Measurements from ENCODE around the gene C20orf141.
"Not testable (repeated sequence)": the region's sequence is repeated elsewhere in the genome, so short reads cannot be mapped to it uniquely, and the experiment has no call there.

Gene C20orf141

DNA sequence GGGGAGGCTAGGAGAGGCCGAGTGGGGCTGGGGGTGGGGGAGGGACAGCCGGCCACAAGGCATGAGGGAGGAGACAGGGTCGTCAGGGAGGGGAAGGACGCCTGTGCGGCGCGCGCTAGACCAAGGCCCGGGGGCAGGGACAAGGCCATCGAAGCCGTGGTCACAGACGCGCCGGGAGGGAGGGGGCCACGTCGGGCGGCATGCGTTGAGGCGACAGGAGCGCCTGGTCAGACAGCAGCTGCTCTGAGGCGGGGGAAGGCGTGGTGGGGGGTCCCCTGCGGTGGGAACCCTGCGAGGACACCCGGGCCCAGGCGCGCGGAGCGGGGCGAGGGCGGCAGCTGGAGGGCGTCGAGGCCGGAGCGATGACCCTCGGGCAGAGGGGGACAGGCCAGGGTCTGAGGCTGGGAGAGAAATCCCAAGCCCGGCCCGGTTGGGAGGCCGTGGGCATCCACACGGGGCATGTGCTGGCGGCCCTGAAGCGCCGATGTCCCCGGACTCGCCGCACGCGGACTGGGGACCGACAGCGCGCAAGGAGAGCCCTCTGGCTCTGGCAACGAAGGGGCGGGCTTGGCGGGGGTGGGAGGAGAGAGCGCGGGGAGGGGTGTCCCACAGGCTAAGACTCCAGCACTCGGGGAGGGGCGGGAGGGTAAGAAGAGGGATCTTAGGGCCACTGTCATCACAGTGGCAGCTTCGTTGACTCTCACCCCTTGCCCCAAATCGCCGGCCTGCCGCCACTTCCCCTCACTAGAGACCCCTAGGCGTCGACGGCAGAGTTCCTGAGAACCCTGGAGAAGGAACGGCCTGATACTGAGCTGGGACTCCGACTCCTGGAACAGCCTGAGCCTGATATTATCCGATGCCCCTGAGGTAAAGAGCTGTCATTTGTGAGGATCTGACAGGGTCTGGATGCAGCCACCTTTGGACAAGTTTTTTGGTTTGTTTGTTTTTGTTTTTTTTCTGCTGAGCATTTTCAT lies 6.4 kb downstream of the C20orf141 start:
- DNase-seq = peak; percentile 22

DNA sequence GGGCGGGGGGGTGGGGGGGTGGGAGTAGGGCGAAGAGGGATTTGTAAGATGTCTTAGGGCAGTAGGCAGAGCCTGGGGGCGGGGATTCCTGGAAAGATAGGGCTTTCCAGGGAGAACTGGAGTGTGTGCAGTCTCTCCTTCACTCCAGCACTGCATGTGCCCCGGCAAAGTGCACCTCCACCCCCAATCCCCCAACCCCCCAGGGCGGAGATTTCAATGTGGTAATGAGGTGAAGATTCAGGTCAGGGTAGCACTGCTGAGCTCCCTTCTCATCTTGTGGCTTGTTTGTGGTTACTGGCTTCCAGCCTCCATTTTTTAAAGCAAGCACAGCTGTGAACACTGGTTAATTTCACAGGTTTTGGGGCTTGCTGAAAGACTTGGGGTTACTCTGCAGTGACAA lies 7.3 kb downstream of the C20orf141 start:
- peak; percentile 60 for DNase-seq

DNA sequence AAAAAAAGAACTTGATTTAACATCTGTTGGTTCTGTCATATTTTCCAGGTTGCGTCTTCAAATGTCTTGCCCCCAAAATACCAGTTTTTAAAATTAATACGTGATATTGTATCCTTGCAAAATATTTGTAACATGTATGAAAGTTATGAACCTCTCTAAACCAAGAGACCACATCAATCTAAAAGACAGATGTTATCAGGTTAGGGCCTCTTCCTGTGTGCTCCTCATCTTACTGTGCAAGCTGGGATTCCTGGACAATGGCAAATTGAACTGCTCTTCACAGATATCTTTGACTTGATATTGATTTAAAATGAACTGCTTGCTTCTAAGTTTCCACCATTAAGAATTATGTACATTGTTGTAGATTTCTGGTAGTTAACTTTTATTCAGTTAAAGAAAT lies 11.0 kb downstream of the C20orf141 start:
- no peak for DNase-seq

DNA sequence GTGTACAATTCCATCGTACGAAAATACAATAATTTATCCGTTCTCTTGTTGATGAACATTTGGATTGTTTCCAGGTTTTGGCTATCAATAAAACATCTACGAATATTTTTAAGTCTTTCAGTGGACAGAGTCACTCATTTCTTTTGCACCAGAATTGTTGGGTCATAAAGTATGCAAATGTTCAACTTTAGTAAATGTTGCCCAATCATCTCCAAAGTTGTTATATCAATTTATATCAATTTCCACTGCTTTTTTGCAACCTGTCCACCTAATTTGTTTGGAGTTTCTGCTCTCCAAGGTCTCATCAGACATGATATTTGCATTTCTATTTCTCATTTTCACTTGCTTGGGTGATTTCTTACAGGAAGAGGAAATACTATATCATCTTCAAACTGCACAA lies 11.9 kb downstream of the C20orf141 start:
- DNase-seq = no peak

DNA sequence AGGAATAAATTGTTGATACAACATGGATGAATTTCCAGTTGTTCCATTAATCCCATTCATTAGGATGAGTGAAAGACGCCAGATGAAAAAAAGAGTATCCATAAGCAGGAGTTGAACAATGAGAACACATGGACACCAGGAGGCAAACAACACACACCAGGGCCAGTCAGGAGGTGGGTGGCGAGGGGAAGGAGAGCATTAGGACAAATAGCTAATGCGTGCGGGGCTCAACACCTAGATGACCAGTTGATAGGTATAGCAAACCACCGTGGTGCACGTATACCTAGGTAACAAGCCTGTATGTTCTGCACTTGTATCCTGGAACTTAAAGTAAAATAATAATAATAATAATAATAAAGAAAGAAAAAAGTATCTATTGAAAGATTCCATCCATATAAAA lies 14.6 kb downstream of the C20orf141 start:
- DNase-seq = no peak

DNA sequence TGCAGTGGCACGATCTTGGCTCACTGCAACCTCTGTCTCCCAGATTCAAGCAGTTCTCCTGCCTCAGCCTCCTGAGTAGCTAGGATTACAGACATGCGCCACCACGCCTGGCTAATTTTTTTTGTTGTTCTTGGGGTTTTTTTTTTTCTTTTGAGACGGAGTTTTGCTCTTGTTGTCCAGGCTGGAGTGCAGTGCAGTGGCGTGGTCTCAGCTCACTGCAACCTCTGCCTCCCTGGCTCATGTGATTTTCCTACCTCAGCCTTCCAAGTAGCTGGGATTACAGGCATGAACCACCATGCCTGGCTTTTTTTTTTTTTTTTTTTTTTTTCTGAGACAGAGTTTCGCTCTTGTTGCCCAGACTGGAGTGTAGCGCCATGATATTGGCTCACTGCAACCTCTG lies 16.4 kb downstream of the C20orf141 start:
- DNase-seq = not testable (repeated sequence)

DNA sequence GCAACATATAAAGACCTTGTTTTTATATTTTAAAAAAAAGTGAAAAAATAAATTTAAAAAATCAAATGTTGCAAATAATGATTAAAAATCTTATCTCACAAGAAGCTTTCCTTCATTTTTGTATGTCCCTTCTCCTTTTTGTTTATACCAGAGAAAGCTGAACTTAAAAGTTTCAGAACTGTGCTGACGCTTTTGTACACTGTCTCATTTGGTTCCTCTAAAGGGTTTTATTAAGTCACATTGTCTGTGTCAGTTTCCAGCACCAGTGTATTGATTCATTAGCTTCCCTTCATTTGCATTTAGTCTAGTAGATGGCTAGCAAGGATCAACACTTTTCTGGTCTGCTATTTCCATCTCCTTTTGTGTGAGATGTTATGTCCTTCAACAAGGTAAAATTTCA lies 19.0 kb downstream of the C20orf141 start:
- no peak for DNase-seq

DNA sequence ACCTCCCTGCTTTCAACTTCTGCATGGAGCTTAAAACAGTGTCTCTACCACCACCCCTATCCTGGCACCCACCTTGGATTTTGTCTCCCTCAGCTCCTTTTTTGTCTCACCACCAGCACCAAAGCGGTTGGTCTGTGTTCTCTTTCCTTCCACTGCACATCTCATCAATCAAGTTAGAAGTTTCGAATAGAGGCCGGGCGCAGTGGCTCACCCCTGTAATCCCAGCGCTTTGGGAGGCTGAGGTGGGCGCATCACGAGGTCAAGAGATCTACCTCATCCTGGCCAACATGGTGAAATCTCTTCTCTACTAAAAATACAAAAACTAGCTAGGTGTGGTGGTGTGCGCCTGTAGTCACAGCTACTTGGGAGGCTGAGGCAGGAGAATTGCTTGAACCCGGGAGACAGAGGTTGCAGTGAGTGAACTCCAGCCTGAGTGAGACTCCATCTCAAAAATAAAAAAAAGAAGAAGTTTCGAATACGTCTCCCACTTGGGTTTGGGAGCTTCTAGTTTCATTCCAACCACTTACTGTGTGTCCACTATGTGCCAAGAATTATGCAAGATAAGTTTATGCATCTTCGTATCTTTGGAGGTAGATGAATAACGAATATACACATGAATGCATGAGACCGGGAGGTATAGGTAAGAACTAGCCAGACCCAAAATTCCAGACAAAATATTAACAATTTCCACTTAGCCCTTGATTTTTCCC lies 19.8 kb downstream of the C20orf141 start:
- no peak for DNase-seq

DNA sequence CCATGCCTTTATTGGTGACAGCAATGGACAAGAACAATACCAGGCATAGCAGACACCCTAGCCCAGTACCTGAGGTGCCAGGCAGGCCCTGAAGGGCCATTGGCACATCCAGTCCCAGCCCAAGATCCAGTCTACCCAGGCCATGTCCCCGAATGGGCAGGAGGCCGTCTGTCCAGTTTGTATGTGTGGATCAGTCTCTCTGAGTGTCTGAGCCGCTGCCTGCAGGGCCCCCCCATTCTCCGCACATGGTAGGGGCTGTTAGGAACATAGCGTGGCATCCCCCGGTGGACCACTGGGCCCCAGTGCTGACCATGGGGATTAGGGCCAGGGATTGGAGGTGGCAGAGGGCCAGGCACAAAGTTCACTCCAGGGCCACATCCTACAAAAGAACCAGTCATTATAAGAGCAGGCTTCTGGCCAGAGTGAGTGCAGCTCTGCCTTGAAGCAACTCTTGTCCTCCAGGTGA lies 20.6 kb downstream of the C20orf141 start:
- DNase-seq = no peak

DNA sequence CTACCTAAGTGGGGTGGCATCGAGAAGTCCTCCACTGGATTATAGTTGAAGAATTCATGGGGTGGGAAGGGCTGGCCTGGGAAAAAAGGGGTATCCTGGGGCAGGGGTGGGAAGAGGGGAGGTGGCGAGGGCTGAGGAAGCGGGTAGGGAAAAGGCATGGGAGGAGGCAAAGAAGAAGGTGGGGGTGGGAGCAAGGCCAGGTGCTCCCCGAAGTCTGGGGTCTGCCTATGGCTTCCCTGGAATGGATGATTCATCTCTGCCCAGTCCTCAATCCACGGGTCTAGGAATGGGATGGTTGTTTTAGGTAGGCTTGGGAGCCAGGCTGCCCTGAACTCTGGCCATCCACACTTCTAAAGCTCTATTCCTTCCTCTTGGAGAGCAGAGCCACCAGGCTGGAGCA lies 21.2 kb downstream of the C20orf141 start:
- no peak for DNase-seq

DNA sequence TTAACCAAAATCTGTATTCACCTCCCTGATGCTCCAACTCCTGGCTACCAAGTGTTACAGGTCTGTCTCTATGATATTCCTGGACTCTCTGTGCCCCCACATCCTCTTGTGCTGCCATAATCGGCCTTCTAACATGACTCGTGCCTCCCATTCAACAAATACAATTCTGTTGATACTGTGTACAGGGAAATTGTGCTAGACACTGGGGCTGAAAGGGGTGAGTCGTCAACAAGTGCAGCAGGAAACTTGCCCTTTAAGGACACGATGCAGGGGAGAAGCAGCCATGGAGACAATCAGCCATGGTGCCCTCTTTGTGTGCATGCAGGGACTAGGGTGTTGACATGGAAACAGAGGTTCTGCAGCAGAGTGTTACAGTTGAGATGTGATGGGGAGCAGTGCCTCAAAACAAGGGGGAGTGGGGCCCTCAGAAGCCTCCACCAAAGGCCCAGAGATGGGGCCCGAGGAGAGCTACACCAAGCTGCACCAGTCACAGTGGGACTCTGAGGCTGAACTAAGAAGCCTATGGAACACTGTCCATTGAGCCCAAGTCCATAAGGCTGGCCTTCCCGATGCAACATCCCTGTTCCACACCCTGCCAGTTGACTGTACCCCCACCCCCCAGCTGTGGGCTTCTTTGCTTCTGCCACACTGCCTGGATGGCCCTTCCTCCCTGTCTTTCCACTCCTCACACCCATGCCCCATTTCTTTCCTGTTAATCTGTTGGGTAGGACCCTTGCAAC lies 22.6 kb downstream of the C20orf141 start:
- no peak for DNase-seq

DNA sequence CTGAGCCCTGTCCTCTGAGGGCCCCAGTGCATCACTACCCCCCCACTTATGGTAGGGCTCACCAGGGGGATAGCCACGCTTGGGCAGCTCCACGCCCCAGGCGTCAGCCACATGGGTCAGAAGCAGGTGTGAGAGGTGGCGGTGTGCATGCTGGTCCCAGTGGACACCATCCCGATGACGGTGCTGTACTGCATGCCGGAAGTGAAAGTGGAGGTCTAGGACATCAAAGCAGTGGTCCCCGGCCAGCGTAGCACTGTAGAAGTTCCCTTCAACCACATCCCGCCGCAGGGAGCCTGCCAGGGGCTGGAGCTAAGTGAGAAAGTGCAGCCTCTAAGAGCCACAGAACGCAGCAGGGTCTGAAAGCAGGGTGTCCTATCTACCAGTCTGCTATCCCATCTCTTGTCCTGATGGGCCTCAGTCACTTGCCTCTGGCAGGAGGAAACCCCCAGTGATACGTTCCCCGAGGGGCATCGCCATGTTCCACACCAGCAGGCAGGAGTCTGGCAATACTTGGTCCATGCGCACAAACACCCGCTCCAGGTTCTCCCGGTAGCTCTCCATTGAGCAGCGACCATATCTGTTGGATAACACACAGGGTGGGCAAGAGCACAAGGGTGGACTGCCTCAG lies 23.5 kb downstream of the C20orf141 start:
- no peak for DNase-seq

DNA sequence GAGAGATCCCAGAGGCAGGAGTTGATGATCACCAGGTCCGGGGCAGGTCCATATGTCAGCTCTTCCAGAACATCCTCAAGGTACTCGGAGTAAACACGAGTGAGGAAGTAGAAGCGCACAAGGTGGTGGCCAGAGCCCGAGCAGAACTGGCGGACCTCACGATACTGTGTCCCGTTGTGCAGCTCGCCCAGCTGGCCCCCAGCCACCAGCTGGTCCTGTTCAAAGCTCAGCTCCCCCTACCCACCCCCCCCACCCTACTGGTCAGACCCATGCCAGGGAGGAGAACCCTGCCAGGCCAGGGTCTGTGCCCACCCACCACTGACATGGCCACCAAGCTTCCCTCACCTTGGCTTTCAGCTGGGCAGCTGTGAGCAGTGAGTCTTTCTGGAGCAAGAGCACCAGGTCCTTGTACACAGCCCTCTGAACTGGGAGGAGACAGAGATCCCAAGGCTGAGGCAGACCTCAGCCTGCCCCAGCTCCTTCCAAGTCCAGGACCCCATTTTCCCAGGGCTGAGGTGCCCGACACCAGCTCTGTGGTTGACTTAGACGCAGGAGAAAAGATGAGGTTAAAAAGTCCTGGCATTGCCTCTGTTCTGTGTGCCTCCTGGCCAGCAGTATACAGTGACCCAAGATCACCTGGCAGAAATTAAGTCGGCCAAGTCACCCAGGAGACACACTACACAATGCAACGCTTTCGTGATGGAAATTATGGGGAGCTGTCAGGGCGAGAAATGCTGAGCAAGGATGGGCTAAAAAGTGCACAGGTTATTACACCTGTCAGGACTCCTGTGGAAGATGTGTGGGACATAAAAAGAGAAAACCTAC lies 24.3 kb downstream of the C20orf141 start:
- no peak for DNase-seq

DNA sequence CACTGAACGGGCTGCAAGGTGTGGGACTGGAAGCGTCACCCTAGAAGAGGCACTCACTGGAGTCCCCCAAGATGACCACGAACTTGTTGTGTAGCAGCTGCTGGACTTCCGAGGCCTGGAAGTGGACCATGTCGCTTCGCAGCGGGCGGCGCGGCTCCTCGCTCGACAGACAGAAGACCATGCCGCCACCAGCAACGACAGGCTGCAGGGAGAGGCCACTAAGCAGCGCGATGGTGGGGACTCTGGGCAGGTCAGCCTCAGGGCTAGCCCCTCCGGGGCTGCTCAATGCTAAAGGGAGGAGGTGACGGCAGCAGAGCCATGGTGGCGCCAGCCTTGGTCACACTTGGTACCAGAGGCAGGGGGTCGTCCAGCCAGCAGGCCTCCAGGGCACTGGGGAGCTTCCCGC lies 24.9 kb downstream of the C20orf141 start:
- no peak for DNase-seq

DNA sequence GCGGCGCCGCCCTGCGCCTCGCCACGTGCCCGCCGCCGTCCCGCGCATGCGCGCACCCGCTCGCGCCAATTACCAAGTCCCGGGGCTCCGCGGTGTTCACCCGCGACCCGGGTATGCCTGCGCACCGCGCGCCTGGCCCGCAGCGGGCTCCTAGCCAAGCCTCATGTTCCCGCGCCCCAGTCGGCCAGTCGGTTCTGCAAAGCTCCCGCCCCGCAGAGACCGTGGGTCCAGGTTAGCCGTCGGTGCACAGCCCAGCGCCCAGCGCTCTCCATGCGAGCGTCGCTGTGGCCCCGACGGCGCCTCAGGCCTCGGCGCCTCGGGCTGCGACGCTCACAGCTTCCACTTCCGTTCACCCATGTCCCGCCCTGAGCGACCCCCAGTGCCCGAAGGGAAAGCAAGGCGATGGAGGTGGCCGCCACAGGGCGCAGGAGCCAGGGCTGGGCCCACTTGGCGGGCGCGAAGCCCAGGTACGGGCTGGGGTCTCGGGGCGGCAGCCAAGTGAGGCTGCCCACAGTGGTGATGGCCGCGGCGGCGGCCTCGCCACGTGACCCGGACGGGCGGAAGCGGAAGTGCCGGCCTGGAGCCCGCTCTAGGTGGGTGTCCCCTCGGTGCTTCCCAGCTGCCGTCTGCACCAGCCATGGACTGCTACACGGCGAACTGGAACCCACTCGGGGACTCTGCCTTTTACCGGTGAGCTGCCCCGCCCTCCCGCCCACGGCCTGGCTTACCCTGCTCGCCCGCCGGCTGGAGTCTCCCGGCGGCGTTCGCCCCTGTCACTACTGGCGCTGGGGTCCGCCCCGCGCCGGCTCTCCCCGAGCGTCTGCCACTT lies 25.6 kb downstream of the C20orf141 start, which contains the start of the genes PCED1A and VPS16:
Gene PCED1A (minus strand): TSS at position 518 of the 829 bp plus-strand sequence. CDS start 743 bp downstream, outside the sequence.
Gene VPS16 (plus strand): TSS at position 608 of the 829 bp plus-strand sequence. CDS start 30 bp downstream, at position 638.
- peak; percentile 88 for DNase-seq

DNA sequence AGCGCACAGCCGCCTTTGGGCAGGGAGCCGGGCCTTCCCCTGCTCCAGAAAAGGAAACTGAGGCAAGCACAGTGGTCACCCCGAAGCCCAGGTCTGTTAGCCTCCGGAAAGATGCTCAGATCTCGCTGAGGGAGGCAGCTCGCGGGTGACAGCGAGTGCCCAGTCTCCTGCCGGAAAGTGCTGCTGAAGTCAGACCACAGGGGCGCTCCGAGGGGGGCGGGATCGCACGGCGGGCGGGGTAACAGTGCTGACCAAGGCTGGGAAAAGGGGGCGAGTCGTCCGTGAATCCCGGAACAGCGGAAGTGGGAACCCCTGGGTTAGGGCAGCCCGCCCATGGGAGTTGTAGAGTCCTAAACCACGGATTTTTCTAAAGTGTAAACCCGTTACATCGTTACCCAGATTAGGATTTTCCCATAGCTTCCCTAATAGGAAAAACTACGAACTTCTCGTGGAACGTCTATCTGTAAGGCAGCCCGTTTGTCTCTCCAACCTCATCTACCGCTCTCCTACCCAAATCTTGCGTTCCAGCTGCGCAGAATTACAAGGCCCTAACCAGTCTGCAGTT lies 26.3 kb downstream of the C20orf141 start:
- peak; percentile 43 for DNase-seq

DNA sequence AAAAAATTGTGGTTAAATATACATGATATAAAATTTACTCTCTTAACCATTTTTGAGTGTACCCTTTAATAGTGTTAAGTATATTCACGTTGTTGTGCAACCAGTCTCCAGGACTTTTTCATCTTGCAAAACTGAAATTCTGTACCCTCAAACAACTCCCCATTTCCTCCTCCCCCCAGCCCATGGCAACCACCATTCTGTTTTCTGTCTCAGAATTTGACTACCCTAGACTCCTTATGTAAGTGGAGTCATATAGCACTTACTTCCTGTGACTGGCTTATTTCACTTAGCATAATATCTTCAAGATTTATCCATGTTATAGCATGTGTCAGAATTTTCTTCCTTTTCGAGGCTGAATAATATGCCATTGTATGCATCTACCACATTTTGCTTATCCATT lies 30.8 kb downstream of the C20orf141 start:
- no peak for DNase-seq

DNA sequence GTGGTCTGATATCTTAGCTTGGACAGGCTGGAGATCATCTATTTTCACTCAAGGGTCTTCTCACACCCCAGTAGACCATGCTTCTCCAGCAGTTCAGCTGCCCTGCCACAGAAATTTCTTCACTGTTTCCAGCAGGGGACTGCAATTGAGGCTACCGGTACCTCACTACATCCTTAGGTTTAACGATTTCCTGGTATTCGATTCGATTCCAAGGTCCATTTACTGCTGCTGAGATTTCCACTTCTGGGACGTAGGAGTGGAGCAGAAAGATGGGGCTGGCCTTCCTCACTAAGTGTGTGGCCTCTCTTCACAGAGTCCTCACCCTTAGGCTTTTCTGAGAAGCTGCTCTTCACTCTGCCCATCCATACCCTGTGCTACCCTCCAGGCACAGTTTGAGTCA lies 31.9 kb downstream of the C20orf141 start:
- no peak for DNase-seq

DNA sequence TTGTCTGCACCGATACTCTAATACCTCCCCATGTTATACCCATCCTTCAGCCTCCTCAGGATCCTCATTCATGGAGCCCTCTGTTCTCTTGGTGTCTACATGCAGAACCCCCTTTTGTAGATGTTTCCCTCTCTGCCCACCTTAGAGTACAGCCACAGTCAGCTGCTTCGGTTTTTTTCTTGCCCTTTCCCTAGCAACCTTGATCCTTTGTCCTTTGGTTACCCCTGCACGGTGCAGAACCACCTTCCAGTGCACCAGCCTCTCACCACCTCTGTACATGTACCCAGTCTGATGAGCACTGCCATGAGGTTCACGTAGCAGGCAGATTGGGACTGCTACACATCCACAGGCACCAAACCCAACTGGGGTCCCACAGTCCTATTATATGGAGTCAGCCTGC lies 33.0 kb downstream of the C20orf141 start:
- no peak for DNase-seq

DNA sequence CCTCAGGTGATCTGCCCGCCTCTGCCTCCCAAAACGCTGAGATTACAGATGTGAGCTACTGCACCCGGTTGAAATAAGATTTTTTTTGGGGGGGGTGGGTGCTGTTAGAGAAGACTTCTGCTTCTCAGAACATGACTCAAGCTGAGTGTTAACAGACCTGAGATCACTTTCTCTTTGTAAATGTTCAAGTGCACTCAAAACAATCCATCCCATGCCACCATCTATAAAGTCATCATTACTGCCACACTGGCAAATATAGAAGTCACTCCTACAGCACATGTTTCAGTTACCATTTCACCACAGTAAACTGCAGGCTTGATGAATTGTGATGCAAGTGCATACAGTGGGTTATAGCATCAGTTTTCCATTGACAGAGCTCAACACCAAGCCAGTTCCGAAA lies 34.7 kb downstream of the C20orf141 start:
- DNase-seq = no peak

Measured in CD4-positive, alpha-beta T cell treated with Interleukin-17A for 4 hours (primary cell).